H1 (cell line): ENCODE data around the gene MRPL42. TPM values are rescaled to one million over a fixed set of nuclear protein-coding genes. Genes with fewer than 3 reads are reported as not detected.

Experiments used
- CTCF ChIA-PET: fragments of 300-600 bp; sonication (Branson Sonifier 250); formaldehyde crosslinking; loops from one replicate; lab custom pipeline; 2021; ENCODE audit not compliant: partially characterized antibody; lab: Charles Lee
- POLR2A ChIA-PET: fragments of 300-600 bp; sonication (Branson Sonifier 250); formaldehyde crosslinking; loops from one replicate; lab custom pipeline; 2021; ENCODE audit warnings: inconsistent platforms; ENCODE audit not compliant: partially characterized antibody; lab: Charles Lee
- DNase-seq, 2 experiments: peaks; one replicate each; pipeline versions ENCODE4 v3.0.0 to v3.0.0-alpha.2; 2010 to 2022; ENCODE audit warnings: low spot score in 2 of 2, low read depth in 1 of 2, mixed read lengths in 1 of 2
- FAIRE-seq: peaks from 2 replicates; lab custom pipeline; 2011; peaks lifted over from hg19 to GRCh38; lab: Jason Lieb, UNC
- H2AFZ ChIP-seq: 2 replicates; pipeline ENCODE4 v1.8.1; 2012; ENCODE audit warnings: low read length, inconsistent platforms
- H2AK5ac ChIP-seq: 2 replicates; pipeline ENCODE4 v1.6.1; 2013; ENCODE audit warnings: low read depth, low read length
- H2BK120ac ChIP-seq: replicated peaks from 2 replicates; pipeline ENCODE3; 2013; ENCODE audit warnings: low read depth, low read length, inconsistent platforms
- H2BK12ac ChIP-seq: 2 replicates; pipeline ENCODE4 v1.6.1; 2013; ENCODE audit warnings: low read depth, low read length
- H2BK15ac ChIP-seq: 2 replicates; pipeline ENCODE4 v1.6.1; 2013; ENCODE audit warnings: low read length
- H2BK20ac ChIP-seq: 2 replicates; pipeline ENCODE4 v1.6.1; 2013; ENCODE audit warnings: low read length
- H2BK5ac ChIP-seq: 2 replicates; pipeline ENCODE4 v1.6.1; 2013; ENCODE audit warnings: low read depth, low read length
- H3K14ac ChIP-seq: 2 replicates; pipeline ENCODE4 v1.6.1; 2013; ENCODE audit warnings: inconsistent platforms; ENCODE audit not compliant: insufficient read length
- H3K18ac ChIP-seq: 2 replicates; pipeline ENCODE4 v1.6.1; 2013; ENCODE audit warnings: low read length; ENCODE audit errors: extremely low read depth
- H3K23ac ChIP-seq: 2 replicates; pipeline ENCODE4 v1.6.1; 2013; ENCODE audit warnings: inconsistent platforms; ENCODE audit not compliant: insufficient read length
- H3K23me2 ChIP-seq: 2 replicates; pipeline ENCODE4 v1.6.1; 2013; ENCODE audit warnings: low read depth, low read length
- H3K27ac ChIP-seq: 2 replicates; pipeline ENCODE4 v1.6.1; 2011; ENCODE audit warnings: low read depth, low read length, inconsistent platforms
- H3K27me3 ChIP-seq, 4 experiments: replicated peaks in 1 of 4; 1 replicate in 1 of 4; 2 replicates in 3 of 4; pipeline versions ENCODE4 v1.6.1 to v1.8.1; 2011 to 2013; ENCODE audit warnings: low read length in 3 of 4, mild to moderate bottlenecking in 3 of 4, inconsistent platforms in 2 of 4, mixed read lengths in 2 of 4, moderate library complexity in 1 of 4; ENCODE audit not compliant: control insufficient read depth in 3 of 4, insufficient read depth in 3 of 4; ENCODE audit errors: extremely low read depth in 1 of 4
- H3K36me3 ChIP-seq, 4 experiments: 2 replicates each; pipeline versions ENCODE4 v1.6.1 to v1.8.1; 2011 to 2013; ENCODE audit warnings: mild to moderate bottlenecking in 4 of 4, low read length in 3 of 4, moderate library complexity in 2 of 4, control low read depth in 1 of 4, inconsistent platforms in 1 of 4; ENCODE audit not compliant: insufficient read depth in 4 of 4, control insufficient read depth in 2 of 4
- H3K4ac ChIP-seq: replicated peaks from 2 replicates; pipeline ENCODE3; 2013; ENCODE audit warnings: low read length, low read depth, mixed read lengths, inconsistent platforms; ENCODE audit not compliant: insufficient read length
- H3K4me1 ChIP-seq, 4 experiments: replicated peaks in 1 of 4; 1 replicate in 1 of 4; 2 replicates in 3 of 4; pipeline versions ENCODE4 v1.6.1 to v1.8.1; 2011 to 2013; ENCODE audit warnings: low read length in 3 of 4, inconsistent platforms in 2 of 4, mixed read lengths in 1 of 4; ENCODE audit not compliant: insufficient read depth in 4 of 4, control insufficient read depth in 3 of 4
- H3K4me2 ChIP-seq, 2 experiments: 2 replicates each; pipeline versions ENCODE4 v1.6.1 to v1.8.1; 2011 to 2013; ENCODE audit warnings: low read depth in 2 of 2, low read length in 2 of 2, control low read depth in 1 of 2, inconsistent platforms in 1 of 2, mild to moderate bottlenecking in 1 of 2; ENCODE audit not compliant: insufficient read depth in 1 of 2
- H3K4me3 ChIP-seq, 4 experiments: fragments of 200-600, 300-600 bp in 1 of 4; sonication (generic), shearing (Covaris generic), sonication (Bioruptor Twin) in 1 of 4; 2 replicates each; pipeline versions ENCODE4 v1.5.1 to v1.8.1; 2011 to 2016; ENCODE audit warnings: low read length in 4 of 4, low read depth in 3 of 4, control low read depth in 2 of 4, inconsistent platforms in 2 of 4, mild to moderate bottlenecking in 2 of 4, mixed read lengths in 1 of 4, moderate library complexity in 1 of 4; ENCODE audit not compliant: insufficient read depth in 2 of 4; ENCODE audit errors: extremely low read depth in 1 of 4
- H3K56ac ChIP-seq: replicated peaks from 2 replicates; pipeline ENCODE3; 2013; ENCODE audit warnings: low read depth, mild to moderate bottlenecking, mixed read lengths, low read length, inconsistent platforms; ENCODE audit not compliant: insufficient read length
- H3K79me1 ChIP-seq: 2 replicates; pipeline ENCODE4 v1.6.1; 2013; ENCODE audit warnings: low read depth, low read length, control low read depth
- H3K79me2 ChIP-seq, 2 experiments: 2 replicates each; pipeline versions ENCODE4 v1.6.1 to v1.8.1; 2012 to 2013; ENCODE audit warnings: low read length in 2 of 2, mild to moderate bottlenecking in 2 of 2, inconsistent platforms in 1 of 2; ENCODE audit not compliant: insufficient read depth in 2 of 2, control insufficient read depth in 1 of 2
- H3K9ac ChIP-seq, 4 experiments: replicated peaks in 1 of 4; 1 replicate in 1 of 4; 2 replicates in 3 of 4; pipeline versions ENCODE4 v1.6.1 to v1.8.1; 2011 to 2013; ENCODE audit warnings: low read depth in 3 of 4, low read length in 3 of 4, control low read depth in 2 of 4, mild to moderate bottlenecking in 2 of 4, moderate library complexity in 2 of 4, inconsistent platforms in 1 of 4; ENCODE audit errors: extremely low read depth in 1 of 4
- H3K9me3 ChIP-seq, 2 experiments: 2 replicates each; pipeline versions ENCODE4 v1.6.1 to v1.8.1; 2012 to 2013; ENCODE audit warnings: mild to moderate bottlenecking in 2 of 2, moderate library complexity in 2 of 2, control low read depth in 1 of 2, inconsistent platforms in 1 of 2, low read depth in 1 of 2, low read length in 1 of 2, mixed read lengths in 1 of 2; ENCODE audit not compliant: insufficient read depth in 2 of 2
- H4K20me1 ChIP-seq, 2 experiments: replicated peaks in 1 of 2; 2 replicates each; pipeline versions ENCODE3 to v1.8.1; 2011 to 2013; ENCODE audit warnings: inconsistent platforms in 2 of 2, low read length in 2 of 2, mild to moderate bottlenecking in 1 of 2; ENCODE audit not compliant: insufficient read depth in 2 of 2, control insufficient read depth in 1 of 2
- H4K5ac ChIP-seq: 2 replicates; pipeline ENCODE4 v1.6.1; 2013; ENCODE audit warnings: low read length, low read depth, mixed read lengths, inconsistent platforms; ENCODE audit not compliant: insufficient read length
- H4K8ac ChIP-seq: 2 replicates; pipeline ENCODE4 v1.8.0; 2013; ENCODE audit warnings: mild to moderate bottlenecking, moderate library complexity, low read length, inconsistent platforms; ENCODE audit not compliant: insufficient read depth; ENCODE audit errors: extremely low read depth
- H4K91ac ChIP-seq: replicated peaks from 2 replicates; pipeline ENCODE3; 2013; ENCODE audit warnings: low read length, mixed read lengths, inconsistent platforms; ENCODE audit not compliant: insufficient read length
- CEBPB ChIP-seq: IDR thresholded peaks from 2 replicates; pipeline ENCODE4 v1.6.1; 2012; ENCODE audit warnings: low read depth, low read length
- CHD1 ChIP-seq: IDR thresholded peaks from 2 replicates; pipeline ENCODE4 v1.6.1; 2012; ENCODE audit warnings: low read depth, low read length, improper control_type of control experiment
- CHD2 ChIP-seq: IDR thresholded peaks from 2 replicates; pipeline ENCODE4 v1.6.1; 2012; ENCODE audit warnings: low read length, improper control_type of control experiment
- FOSL1 ChIP-seq: IDR thresholded peaks from 2 replicates; pipeline ENCODE4 v1.6.1; 2011; ENCODE audit warnings: mild to moderate bottlenecking, low read depth, low read length, moderate library complexity; ENCODE audit not compliant: insufficient read depth
- NANOG ChIP-seq: IDR thresholded peaks from 2 replicates; pipeline ENCODE4 v1.6.1; 2011; ENCODE audit warnings: low read length, low read depth, mild to moderate bottlenecking, inconsistent platforms; ENCODE audit not compliant: insufficient read depth, poor library complexity, severe bottlenecking
- POLR2AphosphoS5 ChIP-seq: IDR thresholded peaks from 2 replicates; pipeline ENCODE4 v1.6.1; 2011; ENCODE audit warnings: low read depth, low read length
- RAD21 ChIP-seq, 2 experiments: IDR thresholded peaks in 1 of 2; conservative IDR thresholded peaks in 1 of 2; 2 replicates each; pipeline ENCODE4 v1.6.1; 2011; ENCODE audit warnings: low read depth in 2 of 2, low read length in 2 of 2, improper control_type of control experiment in 1 of 2, inconsistent platforms in 1 of 2, mild to moderate bottlenecking in 1 of 2, moderate library complexity in 1 of 2
- RBBP5 ChIP-seq: IDR thresholded peaks from 2 replicates; pipeline ENCODE4 v1.7.1; 2012; ENCODE audit warnings: low read depth, mild to moderate bottlenecking, inconsistent platforms, low read length, moderate library complexity, borderline replicate concordance
- SP2 ChIP-seq: IDR thresholded peaks from 2 replicates; pipeline ENCODE4 v1.6.1; 2012; ENCODE audit warnings: mild to moderate bottlenecking, low read length, inconsistent platforms
- TEAD4 ChIP-seq: IDR thresholded peaks from 2 replicates; pipeline ENCODE4 v1.6.1; 2012; ENCODE audit warnings: low read depth, low read length, inconsistent platforms, mixed read lengths
- ZNF274 ChIP-seq: IDR thresholded peaks from 2 replicates; pipeline ENCODE4 v1.7.0; 2012; ENCODE audit warnings: low read length, borderline replicate concordance; ENCODE audit errors: extremely low read depth
- WGBS, 2 experiments: shearing (Covaris generic) in 1 of 2; methylation state at CpG; one replicate each; pipeline versions ENCODE4 v1.1.6 to v1.1.7; 2013 to 2015; ENCODE audit warnings: low lambda C conversion rate in 2 of 2, mixed read lengths in 2 of 2, inconsistent platforms in 1 of 2, low coverage in 1 of 2, missing lambda C conversion rate in 1 of 2; ENCODE audit not compliant: insufficient replicate concordance in 2 of 2, insufficient coverage in 1 of 2, insufficient read length in 1 of 2; ENCODE audit errors: extremely low coverage in 1 of 2, missing lambda C conversion rate in 1 of 2; 5-methylcytosine and 5-hydroxymethylcytosine counted together
- polyA plus RNA-seq, 7 experiments: library from polyadenylated mRNA; depleted of rRNA in 3 of 7; stranded (reverse) in 5 of 7; unstranded in 2 of 7; fragments of >200 nt in 5 of 7; fragments of 200-250 nt in 2 of 7; gene quantifications; 1 replicate in 5 of 7; 2 replicates in 1 of 7; 4 replicates in 1 of 7; pipeline versions ENCODE4 v1.2.1 to v1.2.3, GENCODE V29; 2011 to 2013; ENCODE audit warnings: missing spikeins in 2 of 7, mixed read lengths in 2 of 7
- total RNA-seq: library from RNA; stranded (reverse); fragmentation: NEBNext Ultra II Directional; extraction: Animal tissue kit (Norgen Biotek cat#: 25700); gene quantifications from 2 replicates; pipeline ENCODE4 v1.2.1, GENCODE V29; 2021
- TF ChIP-seq, protein P1 (sequence below), 3 experiments: IDR thresholded peaks; 1 replicate in 2 of 3; 2 replicates in 1 of 3; pipeline versions ENCODE4 v1.5.1 to v1.6.1; 2011; ENCODE audit warnings: low read length in 3 of 3, mild to moderate bottlenecking in 3 of 3, inconsistent platforms in 2 of 3, low read depth in 1 of 3, moderate library complexity in 1 of 3; ENCODE audit not compliant: insufficient read depth in 1 of 3; ENCODE audit errors: control extremely low read depth in 1 of 3

Gene MRPL42
- total and polyA plus RNA-seq, 2 of the 8 experiments (the other 6 are each of a cell fraction or from before 2014, with no cell fraction given), result 110 to 176 TPM

DNA sequence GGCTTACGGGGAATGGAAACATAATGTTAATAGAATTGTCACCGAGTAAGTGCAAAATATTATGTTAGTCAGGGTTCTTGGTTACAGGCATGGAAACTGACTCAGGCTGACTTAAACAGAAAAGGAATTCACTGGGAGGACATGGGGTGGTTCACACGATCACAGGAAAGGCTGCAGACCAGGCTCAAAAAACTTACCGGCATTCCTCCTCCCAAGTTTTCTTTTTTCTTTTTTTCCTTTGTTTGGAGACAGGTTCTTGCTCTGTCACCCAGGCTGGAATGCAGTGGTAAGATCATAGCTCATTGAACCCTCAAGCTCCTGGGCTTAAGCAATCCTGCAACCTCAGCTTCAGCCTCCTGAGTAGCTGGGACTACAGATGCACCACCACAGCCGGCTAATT, 13.7 kb upstream of the MRPL42 start:
- POLR2A ChIA-PET, result interaction anchor here (0.7 to 1.3 kb wide), 3 partner anchors 10 to 14 kb away, joined by 3 to 6 read pairs (median 3); partner anchors contain the start of genes MRPL42 and UBE2N
- Histone ChIP-seq H3K36me3 (no peaks in the 10 kb centered on the region), H3K4me1 (no peaks in the 10 kb centered on the region), H3K27ac (no peak overlapping the region), H3K4me2 (no peak overlapping the region), H3K14ac (no peak overlapping the region), H3K18ac (no peak overlapping the region), H2AK5ac (no peak overlapping the region), H2BK12ac (no peak overlapping the region), H3K23me2 (no peaks in the 10 kb centered on the region; the same call in 1 of the 2 replicates), H2AFZ (no peak overlapping the region), H4K91ac (no peak overlapping the region), H3K79me2 (no peaks in the 10 kb centered on the region), H2BK20ac (no peak overlapping the region), H3K27me3 (no peaks in the 10 kb centered on the region), H3K4ac (no peak overlapping the region), H4K20me1 (peaks cover 0 to 2% of the 10 kb centered on the region in 2 experiments), H3K9me3 (no peaks in the 10 kb centered on the region), H3K79me1 (no peaks in the 10 kb centered on the region), H2BK5ac (no peak overlapping the region), H3K56ac (no peak overlapping the region), H4K5ac (no peak overlapping the region), H2BK120ac (no peak overlapping the region), H3K9ac (no peak overlapping the region), H3K4me3 (no peak overlapping the region), H3K23ac (no peak overlapping the region), H2BK15ac (no peak overlapping the region), H4K8ac (peak overlapping the region; percentile 65; the same call in 1 of the 2 replicates)
- FAIRE-seq (no peak), DNase-seq (no peak)
- 90% methylated on average over 5 of the region's 5 CpGs; no CpG with 5 or more reads in 1 of the 2 experiments for WGBS, 2 experiments
- CTCF ChIA-PET, result interaction anchor here (1.2 to 1.3 kb wide), 2 partner anchors 18 to 116 kb away, joined by 3 read pairs; no protein-coding TSS in a partner anchor
- TF ChIP-seq SP2 (no peak), CEBPB (no peak), RBBP5 (no peak), NANOG (no peak), POLR2AphosphoS5 (no peak), FOSL1 (no peak), RAD21 (IDR thresholded peaks at IDR 0.05 in 1 of 2, conservative IDR thresholded peaks at IDR 0.05 in 1 of 2; ENCODE audit: low read depth in 2 of 2, low read length in 2 of 2) (no peak), CHD2 (no peak), TEAD4 (no peak), CHD1 (no peak), ZNF274 (no peak)
- TF ChIP-seq, protein P1, sequence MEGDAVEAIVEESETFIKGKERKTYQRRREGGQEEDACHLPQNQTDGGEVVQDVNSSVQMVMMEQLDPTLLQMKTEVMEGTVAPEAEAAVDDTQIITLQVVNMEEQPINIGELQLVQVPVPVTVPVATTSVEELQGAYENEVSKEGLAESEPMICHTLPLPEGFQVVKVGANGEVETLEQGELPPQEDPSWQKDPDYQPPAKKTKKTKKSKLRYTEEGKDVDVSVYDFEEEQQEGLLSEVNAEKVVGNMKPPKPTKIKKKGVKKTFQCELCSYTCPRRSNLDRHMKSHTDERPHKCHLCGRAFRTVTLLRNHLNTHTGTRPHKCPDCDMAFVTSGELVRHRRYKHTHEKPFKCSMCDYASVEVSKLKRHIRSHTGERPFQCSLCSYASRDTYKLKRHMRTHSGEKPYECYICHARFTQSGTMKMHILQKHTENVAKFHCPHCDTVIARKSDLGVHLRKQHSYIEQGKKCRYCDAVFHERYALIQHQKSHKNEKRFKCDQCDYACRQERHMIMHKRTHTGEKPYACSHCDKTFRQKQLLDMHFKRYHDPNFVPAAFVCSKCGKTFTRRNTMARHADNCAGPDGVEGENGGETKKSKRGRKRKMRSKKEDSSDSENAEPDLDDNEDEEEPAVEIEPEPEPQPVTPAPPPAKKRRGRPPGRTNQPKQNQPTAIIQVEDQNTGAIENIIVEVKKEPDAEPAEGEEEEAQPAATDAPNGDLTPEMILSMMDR (IDR thresholded peaks at IDR 0.05; ENCODE audit: control extremely low read depth in 1 of 3, insufficient read depth in 1 of 3, low read depth in 1 of 3, low read length in 3 of 3), result no peak
